HEK293 (cell line): ENCODE results near the gene OXCT2.

Experiments used
- CTCF ChIA-PET: fragments of 350-600 bp; formaldehyde crosslinking; extraction: SDS; loops from one replicate; lab custom pipeline; 2021; ENCODE audit warnings: antibody characterized with exemption; lab: Yijun Ruan, JAX
- POLR2A ChIA-PET: fragments of 300-600 bp; formaldehyde crosslinking; extraction: SDS; loops from one replicate; lab custom pipeline; 2020; ENCODE audit warnings: antibody characterized with exemption, inconsistent platforms; lab: Yijun Ruan, JAX
- H3K27ac ChIP-seq: fragments of 200-500 bp; sonication (Bioruptor generic); 2 replicates; pipeline ENCODE4 v1.5.1; 2014; ENCODE audit warnings: low read depth, low read length, control low read depth, inconsistent platforms; ENCODE audit errors: extremely low read depth
- H3K36me3 ChIP-seq, 2 experiments: fragments of 200-500 bp in 1 of 2; sonication (Bioruptor generic) in 1 of 2; 1 replicate in 1 of 2; 2 replicates in 1 of 2; pipeline ENCODE4 v1.5.1; 2014 to 2017; ENCODE audit warnings: inconsistent platforms in 2 of 2, low read length in 2 of 2; ENCODE audit not compliant: control insufficient read depth in 2 of 2, insufficient read depth in 1 of 2
- H3K4me1 ChIP-seq: fragments of 200-500 bp; sonication (Bioruptor generic); 2 replicates; pipeline ENCODE4 v1.5.1; 2014; ENCODE audit warnings: mild to moderate bottlenecking, low read length, inconsistent platforms; ENCODE audit not compliant: control insufficient read depth, insufficient read depth
- H3K4me3 ChIP-seq: 2 replicates; pipeline ENCODE4 v1.5.1; 2011; ENCODE audit warnings: low read depth, mild to moderate bottlenecking, control low read depth, low read length, moderate library complexity
- H3K9me3 ChIP-seq: fragments of 200-500 bp; sonication (Bioruptor generic); 2 replicates; pipeline ENCODE4 v1.5.1; 2014; ENCODE audit warnings: low read depth, low read length, inconsistent platforms; ENCODE audit not compliant: control insufficient read depth, insufficient read depth
- IKZF3 ChIP-seq: fragments of 450-650 bp; IDR thresholded peaks from 2 replicates; pipeline ENCODE4 v1.5.0; 2018; ENCODE audit warnings: missing biosample characterization, mild to moderate bottlenecking, missing genetic modification characterization, moderate library complexity
- KLF9 ChIP-seq: fragments of 450-650 bp; formaldehyde crosslinking; IDR thresholded peaks from 2 replicates; pipeline ENCODE4 v1.5.1; 2016; ENCODE audit warnings: missing biosample characterization, missing genetic modification characterization, low read depth
- MYNN ChIP-seq: fragments of 450-650 bp; formaldehyde crosslinking; IDR thresholded peaks from 2 replicates; pipeline ENCODE4 v1.5.1; 2016; ENCODE audit warnings: missing biosample characterization, missing genetic modification characterization, borderline replicate concordance
- PRDM6 ChIP-seq: fragments of 450-650 bp; formaldehyde crosslinking; IDR thresholded peaks from 2 replicates; pipeline ENCODE4 v1.5.1; 2017; ENCODE audit warnings: missing biosample characterization, missing genetic modification characterization
- REST ChIP-seq: fragments of 450-650 bp; formaldehyde crosslinking; IDR thresholded peaks from 2 replicates; pipeline ENCODE4 v1.5.1; 2016; ENCODE audit warnings: missing biosample characterization, missing genetic modification characterization
- SETDB1 ChIP-seq: IDR thresholded peaks from one replicate; pipeline ENCODE4 v1.6.1; 2017; ENCODE audit warnings: mild to moderate bottlenecking, low read length, moderate library complexity, mixed read lengths; ENCODE audit not compliant: insufficient read length
- SP3 ChIP-seq: fragments of 450-650 bp; formaldehyde crosslinking; IDR thresholded peaks from 2 replicates; pipeline ENCODE4 v1.5.1; 2016; ENCODE audit warnings: missing biosample characterization, missing genetic modification characterization
- YY1 ChIP-seq: fragments of 450-650 bp; formaldehyde crosslinking; IDR thresholded peaks from 2 replicates; pipeline ENCODE4 v1.5.1; 2018; ENCODE audit warnings: missing biosample characterization, missing genetic modification characterization
- YY2 ChIP-seq: fragments of 450-650 bp; formaldehyde crosslinking; IDR thresholded peaks from 2 replicates; pipeline ENCODE4 v1.5.1; 2016; ENCODE audit warnings: missing biosample characterization, missing genetic modification characterization
- ZBTB17 ChIP-seq: fragments of 450-650 bp; formaldehyde crosslinking; IDR thresholded peaks from 2 replicates; pipeline ENCODE4 v1.5.1; 2016; ENCODE audit warnings: missing biosample characterization, missing genetic modification characterization
- ZBTB26 ChIP-seq: fragments of 450-650 bp; formaldehyde crosslinking; optimal IDR thresholded peaks from 2 replicates; pipeline ENCODE3; 2016; ENCODE audit warnings: missing biosample characterization, mild to moderate bottlenecking, missing genetic modification characterization
- ZFP37 ChIP-seq: fragments of 450-650 bp; formaldehyde crosslinking; IDR thresholded peaks from 2 replicates; pipeline ENCODE4 v1.5.1; 2016; ENCODE audit warnings: missing biosample characterization, missing genetic modification characterization
- ZFP41 ChIP-seq: fragments of 450-650 bp; formaldehyde crosslinking; IDR thresholded peaks from 2 replicates; pipeline ENCODE4 v1.5.1; 2016; ENCODE audit warnings: missing biosample characterization, missing genetic modification characterization, borderline replicate concordance
- ZNF155 ChIP-seq: fragments of 450-650 bp; formaldehyde crosslinking; IDR thresholded peaks from 2 replicates; pipeline ENCODE4 v1.5.1; 2016; ENCODE audit warnings: missing biosample characterization, missing genetic modification characterization
- ZNF157 ChIP-seq: fragments of 450-650 bp; formaldehyde crosslinking; IDR thresholded peaks from 2 replicates; pipeline ENCODE4 v1.5.1; 2016; ENCODE audit warnings: missing biosample characterization, missing genetic modification characterization
- ZNF174 ChIP-seq: fragments of 450-650 bp; formaldehyde crosslinking; IDR thresholded peaks from 2 replicates; pipeline ENCODE4 v1.5.0; 2017; ENCODE audit warnings: missing biosample characterization, mild to moderate bottlenecking, missing genetic modification characterization
- ZNF221 ChIP-seq: fragments of 450-650 bp; formaldehyde crosslinking; IDR thresholded peaks from 2 replicates; pipeline ENCODE4 v1.5.1; 2017; ENCODE audit warnings: missing biosample characterization, missing genetic modification characterization, borderline replicate concordance
- ZNF223 ChIP-seq: fragments of 450-650 bp; formaldehyde crosslinking; IDR thresholded peaks from 2 replicates; pipeline ENCODE4 v1.5.1; 2016; ENCODE audit warnings: missing biosample characterization, missing genetic modification characterization
- ZNF26 ChIP-seq: fragments of 450-650 bp; formaldehyde crosslinking; IDR thresholded peaks from 2 replicates; pipeline ENCODE4 v1.5.1; 2016; ENCODE audit warnings: missing biosample characterization, missing genetic modification characterization
- ZNF37A ChIP-seq: fragments of 450-650 bp; IDR thresholded peaks from 2 replicates; pipeline ENCODE4 v1.5.1; 2018; ENCODE audit warnings: missing biosample characterization, missing genetic modification characterization
- ZNF514 ChIP-seq: fragments of 450-650 bp; formaldehyde crosslinking; IDR thresholded peaks from 2 replicates; pipeline ENCODE4 v1.5.1; 2016; ENCODE audit warnings: missing biosample characterization, missing genetic modification characterization
- ZNF571 ChIP-seq: fragments of 450-650 bp; formaldehyde crosslinking; IDR thresholded peaks from 2 replicates; pipeline ENCODE4 v1.5.0; 2017; ENCODE audit warnings: missing biosample characterization, missing genetic modification characterization
- ZNF670 ChIP-seq: fragments of 450-650 bp; formaldehyde crosslinking; IDR thresholded peaks from 2 replicates; pipeline ENCODE4 v1.5.1; 2016; ENCODE audit warnings: missing biosample characterization, missing genetic modification characterization, low read depth
- ZSCAN5A ChIP-seq: fragments of 450-650 bp; formaldehyde crosslinking; IDR thresholded peaks from 2 replicates; pipeline ENCODE4 v1.5.1; 2016; ENCODE audit warnings: missing biosample characterization, missing genetic modification characterization

OXCT2 gene

GRCh38 chr1:39727932-39728317 is 43.2 kb downstream of the OXCT2 start:
- CTCF ChIA-PET, result interaction anchor here (0.7 to 1.2 kb wide), 2 partner anchors 70 to 120 kb away, joined by 3 to 4 read pairs; no protein-coding TSS in a partner anchor
- H3K27ac ChIP-seq, result no peak overlapping the region
- POLR2A ChIA-PET, result interaction anchor here (1.2 kb wide), 1 partner anchor 11 kb away, joined by 3 read pairs; the partner anchor contains the start of gene PPIE
- H3K36me3 ChIP-seq, result no peaks in the 10 kb centered on the region
- H3K4me1 ChIP-seq, result no peaks in the 10 kb centered on the region
- H3K4me3 ChIP-seq, result no peak overlapping the region
- TF ChIP-seq SP3 (tag by site-specific recombination) (no peak), ZNF571 (tag by site-specific recombination) (no peak), ZNF221 (tag by site-specific recombination) (no peak), YY2 (tag by site-specific recombination) (no peak), IKZF3 (tag by site-specific recombination) (no peak), ZNF37A (tag by site-specific recombination) (no peak), ZBTB26 (tag by site-specific recombination) (no peak)
- TF ChIP-seq, all 188 proteins: peak for 0
- H3K9me3 ChIP-seq, result no peaks in the 10 kb centered on the region

GRCh38 chr1:39727221-39727931 is 43.8 kb downstream of the OXCT2 start:
- Histone ChIP-seq H3K4me3 (no peak overlapping the region), H3K27ac (no peak overlapping the region), H3K4me1 (no peaks in the 10 kb centered on the region), H3K36me3 (no peaks in the 10 kb centered on the region), H3K9me3 (no peaks in the 10 kb centered on the region)
- ChIA-PET CTCF (interaction anchor here (0.6 to 1.2 kb wide), 5 partner anchors 9 to 282 kb away, joined by 3 to 4 read pairs (median 3); no protein-coding TSS in a partner anchor), POLR2A (interaction anchor here (1.2 kb wide), 1 partner anchor 11 kb away, joined by 3 read pairs; the partner anchor contains the start of gene PPIE)
- TF ChIP-seq ZFP37 (tag by site-specific recombination) (no peak), KLF9 (tag by site-specific recombination) (no peak), MYNN (no peak), ZNF670 (tag by site-specific recombination) (no peak), YY1 (tag by site-specific recombination) (no peak), REST (no peak), ZNF223 (no peak), ZBTB17 (tag by site-specific recombination) (no peak), ZBTB26 (tag by site-specific recombination) (no peak), ZNF514 (tag by site-specific recombination) (no peak), SETDB1 (no peak), ZNF155 (tag by site-specific recombination) (no peak), PRDM6 (tag by site-specific recombination) (no peak), ZFP41 (tag by site-specific recombination) (no peak), ZNF26 (tag by site-specific recombination) (no peak), ZNF157 (no peak), ZNF174 (no peak), ZSCAN5A (tag by site-specific recombination) (no peak)
- TF ChIP-seq, all 188 proteins: peak for 0
